NOMO-1 treated with dmso at 0.1 percent for 144 hours (cell line): ENCODE measurements around the gene GNG4.

Experiments used
- DNase-seq: peaks from one replicate; lab custom pipeline; 2025; ENCODE audit not compliant: unreplicated experiment; lab: John Stamatoyannopoulos, UW

GNG4 gene

GRCh38 chr1:235649368-235650163, at the start of gene GNG4:
Gene GNG4, minus strand, starts transcription at chr1:235649784. Its CDS starts 65,946 bp downstream, at chr1:235583838.
- no peak for DNase-seq

- no peak for DNase-seq
These were observed 47.9 kb upstream of the GNG4 start for GRCh38 chr1:235697508-235697907.

DNA sequence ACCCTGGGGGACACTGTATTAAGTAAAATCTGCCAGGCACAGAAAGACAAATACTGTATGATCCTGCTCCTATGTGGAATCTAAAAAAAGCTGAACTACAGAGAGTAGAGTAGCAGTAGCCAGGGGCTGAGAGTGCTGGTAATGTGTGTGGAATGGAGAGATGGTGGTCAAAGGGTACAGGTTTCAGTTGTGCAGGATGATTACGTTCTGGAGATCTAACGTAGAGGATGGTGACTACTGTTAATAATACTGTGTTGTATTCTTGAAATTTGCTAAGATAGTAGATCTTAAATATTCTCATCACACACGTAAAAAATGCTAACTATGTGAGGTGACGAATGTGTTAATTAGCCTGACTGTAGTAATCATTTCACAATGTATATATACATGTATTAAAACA, 39.8 kb upstream of the GNG4 start:
- DNase-seq: no peak

GRCh38 chr1:235688096-235688495, 38.5 kb upstream of the GNG4 start:
- no peak for DNase-seq

- DNase-seq: no peak
These were observed 34.1 kb upstream of the GNG4 start for GRCh38 chr1:235683653-235684052.

DNA sequence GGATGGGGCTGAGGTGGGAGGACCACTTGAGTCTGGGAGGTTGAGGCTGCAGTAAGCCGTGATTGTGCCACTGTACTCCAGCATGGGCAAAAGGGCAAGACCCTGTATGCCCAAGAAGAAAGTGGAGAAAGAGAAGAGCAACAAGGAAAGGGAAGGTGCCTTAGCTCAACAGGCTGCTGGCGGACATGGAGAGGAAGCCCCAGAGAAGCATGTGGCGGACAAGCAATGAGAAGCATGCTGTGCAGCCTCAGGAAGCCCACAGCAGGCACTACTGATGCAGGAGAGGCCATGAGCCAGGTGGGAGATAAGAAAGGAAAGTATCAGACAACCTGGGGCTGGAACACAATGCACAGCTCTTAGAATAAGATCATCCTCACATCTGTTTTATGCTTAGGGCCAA, 32.6 kb upstream of the GNG4 start:
- DNase-seq: no peak

DNA sequence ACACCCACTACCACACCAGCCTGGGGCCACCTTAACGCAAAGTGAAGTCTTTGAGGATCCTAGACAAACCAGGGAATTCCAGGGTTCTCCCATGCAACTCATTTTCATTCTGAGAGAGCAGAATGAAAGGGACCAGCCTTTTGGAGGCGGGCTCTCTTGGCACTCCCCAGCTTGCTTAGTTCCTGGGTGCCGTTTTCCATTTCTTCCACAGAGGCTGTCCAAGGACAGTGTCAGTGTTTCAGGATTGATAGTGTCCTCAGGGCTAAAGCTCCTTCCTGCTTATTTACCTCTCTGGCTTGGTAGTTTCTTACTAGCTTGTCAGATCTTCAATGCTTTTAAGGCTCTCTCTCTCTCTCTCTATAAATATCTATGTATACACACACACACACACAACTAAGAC, 30.1 kb upstream of the GNG4 start:
- DNase-seq: no peak

- no peak for DNase-seq
These were observed 29.4 kb upstream of the GNG4 start for GRCh38 chr1:235679005-235679404.

DNA sequence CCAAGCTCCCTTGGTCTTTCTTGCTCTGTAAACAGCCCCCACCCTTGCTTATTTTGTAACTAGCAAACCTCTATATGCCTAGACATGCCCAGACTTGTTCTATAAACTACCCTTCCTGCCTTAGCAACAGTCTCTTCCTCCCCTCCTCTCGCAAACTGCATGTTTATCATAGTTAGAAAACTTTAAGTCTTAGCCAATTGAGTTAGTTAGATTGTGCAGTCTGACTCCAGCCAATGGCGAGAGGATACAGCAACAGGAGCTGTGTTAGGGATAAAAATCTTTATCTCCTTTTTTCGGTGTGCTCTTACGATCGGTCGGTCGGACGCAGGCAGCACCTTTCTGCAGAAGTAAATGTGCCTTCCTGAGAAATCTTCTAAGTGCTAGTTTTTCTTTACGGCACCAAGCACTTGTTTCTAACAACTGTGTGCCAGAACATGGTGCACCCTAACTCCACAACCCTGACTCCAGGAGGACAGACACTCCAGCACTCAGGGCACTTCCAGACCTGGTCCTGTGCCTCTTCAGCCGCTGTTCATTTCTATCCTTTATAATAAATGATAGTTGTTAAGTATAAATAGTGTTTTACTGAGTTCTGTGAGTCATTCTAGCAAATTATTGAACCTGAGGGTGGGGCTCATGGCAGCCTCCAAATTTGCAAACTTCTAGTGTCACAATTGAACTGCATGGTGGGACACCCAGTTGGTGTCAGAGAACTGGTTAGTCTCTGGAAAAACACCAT, 25.7 kb upstream of the GNG4 start:
- DNase-seq: no peak

GRCh38 chr1:235673981-235674380, 24.4 kb upstream of the GNG4 start:
- DNase-seq: no peak

DNA sequence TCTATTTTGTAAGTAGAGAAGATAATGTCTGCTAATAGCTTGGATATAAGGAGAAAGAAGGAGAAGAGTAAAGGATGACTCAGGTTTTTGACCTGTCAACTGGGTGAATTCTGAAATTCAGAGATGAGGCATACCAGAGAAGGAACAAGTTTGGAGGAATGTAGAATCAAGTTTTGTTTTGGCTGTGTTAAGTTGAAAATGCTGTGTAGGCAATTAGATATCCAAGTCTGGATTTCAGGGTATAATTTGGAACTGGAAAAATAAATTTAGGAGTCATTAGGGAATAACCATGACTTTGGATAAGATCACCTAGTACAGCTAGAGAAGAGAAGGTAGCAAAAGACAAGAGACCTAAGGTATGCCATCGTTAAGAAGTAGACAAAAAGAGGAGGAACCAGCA, 22.4 kb upstream of the GNG4 start:
- no peak for DNase-seq

- no peak for DNase-seq
These were observed 20.7 kb upstream of the GNG4 start for GRCh38 chr1:235670157-235670776.

DNA sequence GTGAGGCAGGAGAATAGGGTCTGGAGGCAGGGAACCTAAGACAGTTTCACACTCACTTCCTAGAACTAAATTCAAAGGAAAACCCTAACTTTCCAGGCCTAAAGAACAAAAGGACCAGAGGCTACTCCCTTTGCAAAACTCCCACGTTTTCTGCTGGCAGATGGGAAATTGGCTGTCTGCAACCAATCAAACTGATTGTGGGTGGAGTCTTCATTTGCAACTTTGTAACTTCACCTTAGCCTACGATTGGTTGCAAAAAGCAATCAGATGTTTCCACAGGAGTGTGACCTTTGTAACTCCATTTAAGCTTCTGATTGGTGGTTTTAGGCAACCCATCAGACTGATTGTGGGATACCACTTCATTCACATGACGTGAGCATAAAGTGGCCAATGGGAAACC, 19.7 kb upstream of the GNG4 start:
- DNase-seq: no peak

GRCh38 chr1:235663628-235664027, 14.0 kb upstream of the GNG4 start:
- DNase-seq: no peak

DNA sequence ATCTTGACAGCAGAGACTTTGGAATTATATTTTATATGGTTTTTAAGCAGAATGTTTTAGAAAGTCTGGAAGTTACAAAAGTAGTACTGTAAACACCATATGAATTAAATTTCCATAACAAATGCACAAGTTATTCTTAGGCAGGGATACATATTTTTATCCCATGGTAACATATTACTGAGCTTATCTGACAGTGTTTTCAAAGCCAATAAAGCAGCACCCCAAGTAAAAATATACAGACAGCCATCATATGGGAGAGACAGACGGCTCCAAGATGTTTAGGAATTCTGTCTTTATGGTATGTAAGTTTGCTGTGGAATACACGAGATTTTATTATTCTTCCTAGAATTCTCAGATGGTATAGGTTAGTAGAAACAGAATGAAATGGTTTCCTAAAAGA, 12.0 kb upstream of the GNG4 start:
- no peak for DNase-seq

- DNase-seq: no peak
These were observed 9.7 kb upstream of the GNG4 start for GRCh38 chr1:235659186-235659771.

GRCh38 chr1:235657747-235658526, 8.4 kb upstream of the GNG4 start:
- no peak for DNase-seq

GRCh38 chr1:235657269-235657668, 7.7 kb upstream of the GNG4 start:
- DNase-seq: no peak

GRCh38 chr1:235652364-235652763, 2.8 kb upstream of the GNG4 start:
- DNase-seq: no peak

GRCh38 chr1:235651170-235651806, 1.7 kb upstream of the GNG4 start:
- DNase-seq: no peak
